IMR-90 (cell line): ENCODE measurements around the gene SLC2A8. TPM values are rescaled to one million over a fixed set of nuclear protein-coding genes. Genes with fewer than 3 reads are reported as not detected.

Experiments used
- ATAC-seq: fragments of 200-7000 bp; cut with Tn5 transposase; 2 replicates; pipeline ENCODE4 v1.9.1; 2020; ENCODE audit warnings: low read depth, mild to moderate bottlenecking, moderate library complexity
- BruUV-seq: library from RNA; stranded (reverse); fragments of 400-500 nt; replicated peaks from 2 replicates; lab custom pipeline; 2021; lab: Mats Ljungman, UMichigan
- CTCF ChIA-PET: fragments of 300-600 bp; formaldehyde crosslinking; extraction: SDS; loops from one replicate; lab custom pipeline; 2021; ENCODE audit warnings: antibody characterized with exemption; lab: Yijun Ruan, JAX
- POLR2A ChIA-PET: fragments of 300-600 bp; sonication (Branson Sonifier 250); formaldehyde crosslinking; loops from one replicate; lab custom pipeline; 2022; ENCODE audit warnings: antibody characterized with exemption; ENCODE audit not compliant: unreplicated experiment; lab: Charles Lee
- DNase-seq: peaks from one replicate; pipeline ENCODE4 v3.0.0; 2013
- H2AFZ ChIP-seq: replicated peaks from 2 replicates; pipeline ENCODE3; 2013; ENCODE audit warnings: low read length, mild to moderate bottlenecking; ENCODE audit not compliant: poor library complexity
- H2AK5ac ChIP-seq: 2 replicates; pipeline ENCODE4 v1.6.1; 2013; ENCODE audit warnings: low read depth, low read length, inconsistent platforms
- H2AK9ac ChIP-seq: replicated peaks from 2 replicates; pipeline ENCODE3; 2013; ENCODE audit warnings: mild to moderate bottlenecking, low read depth, low read length, moderate library complexity; ENCODE audit not compliant: poor library complexity
- H2BK120ac ChIP-seq: 2 replicates; pipeline ENCODE4 v1.6.1; 2013; ENCODE audit warnings: low read depth, low read length, inconsistent platforms
- H2BK15ac ChIP-seq: 3 replicates; pipeline ENCODE4 v1.6.1; 2013; ENCODE audit warnings: low read depth, low read length, inconsistent platforms
- H2BK20ac ChIP-seq: 2 replicates; pipeline ENCODE4 v1.6.1; 2013; ENCODE audit warnings: low read depth, mild to moderate bottlenecking, inconsistent platforms, low read length, moderate library complexity
- H2BK5ac ChIP-seq: 2 replicates; pipeline ENCODE4 v1.6.1; 2013; ENCODE audit warnings: mild to moderate bottlenecking, low read depth, low read length, inconsistent platforms; ENCODE audit not compliant: poor library complexity, severe bottlenecking
- H3K14ac ChIP-seq: replicated peaks from 2 replicates; pipeline ENCODE4 v1.6.1; 2013; ENCODE audit warnings: low read depth, low read length, inconsistent platforms
- H3K18ac ChIP-seq: 2 replicates; pipeline ENCODE4 v1.6.1; 2013; ENCODE audit warnings: low read depth, low read length, control low read depth
- H3K23ac ChIP-seq: 2 replicates; pipeline ENCODE4 v1.6.1; 2013; ENCODE audit warnings: low read depth, low read length, inconsistent platforms
- H3K27ac ChIP-seq: 2 replicates; pipeline ENCODE4 v1.5.1; 2013; ENCODE audit warnings: mild to moderate bottlenecking, control low read depth, low read length; ENCODE audit not compliant: insufficient read depth
- H3K27me3 ChIP-seq: 2 replicates; pipeline ENCODE4 v1.6.1; 2013; ENCODE audit warnings: low read length; ENCODE audit not compliant: control insufficient read depth, insufficient read depth
- H3K36me3 ChIP-seq: 2 replicates; pipeline ENCODE4 v1.6.1; 2013; ENCODE audit warnings: low read length, mixed read lengths; ENCODE audit not compliant: control insufficient read depth, insufficient read depth
- H3K4ac ChIP-seq: 2 replicates; pipeline ENCODE4 v1.6.1; 2013; ENCODE audit warnings: low read depth, low read length, inconsistent platforms
- H3K4me1 ChIP-seq: 2 replicates; pipeline ENCODE4 v1.6.1; 2013; ENCODE audit warnings: low read length, mixed read lengths; ENCODE audit not compliant: control insufficient read depth, insufficient read depth
- H3K4me2 ChIP-seq: 2 replicates; pipeline ENCODE4 v1.6.1; 2013; ENCODE audit warnings: low read depth, mild to moderate bottlenecking, control low read depth, low read length, moderate library complexity
- H3K4me3 ChIP-seq: 2 replicates; pipeline ENCODE4 v1.5.1; 2013; ENCODE audit warnings: low read depth, mild to moderate bottlenecking, control low read depth, low read length, moderate library complexity; ENCODE audit not compliant: insufficient read depth
- H3K56ac ChIP-seq: 2 replicates; pipeline ENCODE4 v1.6.1; 2013; ENCODE audit warnings: low read length, inconsistent platforms; ENCODE audit not compliant: insufficient read depth; ENCODE audit errors: extremely low read depth
- H3K79me1 ChIP-seq, 2 experiments: 2 replicates each; pipeline ENCODE4 v1.6.1; 2013; ENCODE audit warnings: low read length in 2 of 2, inconsistent platforms in 1 of 2, low read depth in 1 of 2
- H3K9ac ChIP-seq: 2 replicates; pipeline ENCODE4 v1.6.1; 2013; ENCODE audit warnings: low read depth, low read length, control low read depth
- H3K9me1 ChIP-seq: 2 replicates; pipeline ENCODE4 v1.6.1; 2013; ENCODE audit warnings: low read length, inconsistent platforms; ENCODE audit not compliant: insufficient read depth
- H3K9me3 ChIP-seq: 2 replicates; pipeline ENCODE4 v1.6.1; 2013; ENCODE audit warnings: low read length; ENCODE audit not compliant: control insufficient read depth, insufficient read depth
- H4K20me1 ChIP-seq: 2 replicates; pipeline ENCODE4 v1.6.1; 2013; ENCODE audit warnings: low read length, inconsistent platforms; ENCODE audit not compliant: insufficient read depth
- H4K5ac ChIP-seq: 2 replicates; pipeline ENCODE4 v1.6.1; 2013; ENCODE audit warnings: mild to moderate bottlenecking, low read depth, low read length, control low read depth
- H4K8ac ChIP-seq, 2 experiments: 2 replicates each; pipeline ENCODE4 v1.6.1; 2013; ENCODE audit warnings: low read depth in 2 of 2, low read length in 2 of 2, control low read depth in 1 of 2, inconsistent platforms in 1 of 2
- H4K91ac ChIP-seq: 2 replicates; pipeline ENCODE4 v1.6.1; 2013; ENCODE audit warnings: low read depth, low read length, inconsistent platforms; ENCODE audit not compliant: insufficient read depth
- CHD1 ChIP-seq: IDR thresholded peaks from 2 replicates; pipeline ENCODE4 v1.6.1; 2012; ENCODE audit warnings: low read depth, low read length, improper control_type of control experiment
- CTCF ChIP-seq: conservative IDR thresholded peaks from 2 replicates; pipeline ENCODE4 v1.5.1; 2012; ENCODE audit warnings: mild to moderate bottlenecking, low read depth, low read length, improper control_type of control experiment
- ELK1 ChIP-seq: fragments of 150-350 bp; IDR thresholded peaks from 2 replicates; pipeline ENCODE4 v1.6.1; 2016; ENCODE audit warnings: low read depth, mild to moderate bottlenecking, low read length, moderate library complexity, borderline replicate concordance
- MAFK ChIP-seq: IDR thresholded peaks from 2 replicates; pipeline ENCODE4 v1.6.1; 2012; ENCODE audit warnings: low read depth, low read length, improper control_type of control experiment
- RAD21 ChIP-seq: IDR thresholded peaks from 2 replicates; pipeline ENCODE4 v1.6.1; 2012; ENCODE audit warnings: low read length, improper control_type of control experiment
- SMC3 ChIP-seq: fragments of 150-350 bp; IDR thresholded peaks from 2 replicates; pipeline ENCODE4 v1.6.1; 2016; ENCODE audit warnings: low read depth, mild to moderate bottlenecking, antibody characterized with exemption, low read length, moderate library complexity
- whole genome bisulfite sequencing, 2 experiments: methylation state at CpG; one replicate each; pipeline versions ENCODE4 v1.1.5 to v1.1.7; 2013; ENCODE audit warnings: missing lambda C conversion rate in 2 of 2; ENCODE audit not compliant: insufficient read length in 1 of 2; ENCODE audit errors: extremely low coverage in 2 of 2; 5-methylcytosine and 5-hydroxymethylcytosine counted together
- dilution Hi-C: fragments of 300-500 bp; cut with HindIII; formaldehyde crosslinking; loops from one replicate; pipeline ENCODE4 v1.14.3; 2018; ENCODE audit warnings: low sequenced_read_pairs; ENCODE audit not compliant: unreplicated experiment
- in situ Hi-C: fragments of 300-500 bp; cut with MboI; formaldehyde crosslinking; loops from 3 replicates; pipeline ENCODE4 v1.14.3; 2019; ENCODE audit warnings: low sequenced_read_pairs, inconsistent platforms, mixed read lengths
- intact Hi-C: fragments of 100-400 bp; cut with micrococcal nuclease; formaldehyde crosslinking; loops from 2 replicates; pipeline ENCODE4 v1.10.0; 2022
- polyA plus RNA-seq, 3 experiments: library from polyadenylated mRNA; depleted of rRNA; stranded (reverse); fragments of >200 nt; gene quantifications; 2 replicates each; pipeline ENCODE4 v1.2.3, GENCODE V29; 2012; ENCODE audit warnings: low replicate concordance in 1 of 3
- total RNA-seq: library from RNA; depleted of rRNA; stranded (reverse); fragments of >200 nt; gene quantifications from 2 replicates; pipeline ENCODE4 v1.2.3, GENCODE V29; 2012

SLC2A8 gene
- total and polyA plus RNA-seq, 2 of the 4 experiments (the other 2 are of a cell fraction), result 9.0 to 12.0 TPM

DNA sequence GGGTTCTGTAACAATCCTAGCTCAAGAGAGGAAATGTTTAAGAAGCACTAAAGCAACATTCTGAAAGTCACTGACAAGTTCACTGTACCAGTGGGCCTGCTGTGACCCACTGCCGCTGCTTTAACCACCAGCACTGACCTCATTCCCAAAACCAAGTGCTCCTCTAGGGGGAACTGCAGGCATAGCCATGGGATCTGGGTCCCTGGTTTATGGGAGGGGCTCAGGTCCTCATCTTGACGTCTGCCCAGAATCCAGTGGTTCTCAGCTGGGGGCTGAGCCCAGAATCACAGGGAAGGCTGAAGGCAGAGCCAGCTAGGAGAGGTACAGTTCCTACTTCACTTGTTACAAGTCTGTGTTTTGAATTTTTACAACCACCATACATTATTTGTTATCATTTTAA is 36.1 kb upstream of the SLC2A8 start:
- H2AFZ ChIP-seq, result no peak overlapping the region
- no peak overlapping the region for H3K56ac ChIP-seq
- no peak overlapping the region for H2BK15ac ChIP-seq
- no peak overlapping the region for H4K91ac ChIP-seq
- H4K8ac ChIP-seq, result no peak overlapping the region
- H3K4ac ChIP-seq, result no peak overlapping the region
- TF ChIP-seq MAFK (no peak), ELK1 (no peak), RAD21 (peak; percentile 50), SMC3 (peak; percentile 25; the same call in 1 of the 2 replicates), CTCF (peak; percentile 37), CHD1 (no peak)
- DNase-seq (peak; percentile 20), ATAC-seq (peak; percentile 82)
- BruUV-seq, result no TSS peak
- no peak overlapping the region for H3K4me2 ChIP-seq
- CTCF ChIA-PET, result no interaction called here
- H2AK9ac ChIP-seq, result peak overlapping the region; percentile 62
- H3K9ac ChIP-seq, result no peak overlapping the region
- POLR2A ChIA-PET, result no interaction called here
- H3K9me3 ChIP-seq, result no peaks in the 10 kb centered on the region
- dilution Hi-C loops, result no loop called here
- H3K9me1 ChIP-seq, result no peaks in the 10 kb centered on the region
- H2BK5ac ChIP-seq, result no peak overlapping the region
- no peak overlapping the region for H2AK5ac ChIP-seq
- no peaks in the 10 kb centered on the region for H4K20me1 ChIP-seq
- H3K27me3 ChIP-seq, result no peaks in the 10 kb centered on the region; the same call in 1 of the 2 replicates
- H3K27ac ChIP-seq, result no peak overlapping the region
- H2BK20ac ChIP-seq, result no peak overlapping the region
- no peak overlapping the region for H4K5ac ChIP-seq
- no peak overlapping the region for H3K14ac ChIP-seq
- in situ Hi-C loops, result no loop called here
- no peaks in the 10 kb centered on the region for H3K4me1 ChIP-seq
- H3K36me3 ChIP-seq, result no peaks in the 10 kb centered on the region; the same call in 1 of the 2 replicates
- WGBS, 2 experiments, result no CpG with 5 or more reads among the region's 2 CpGs
- intact Hi-C loops, result no loop called here
- no peaks in the 10 kb centered on the region for H3K79me1 ChIP-seq
- H3K18ac ChIP-seq, result no peak overlapping the region
- no peak overlapping the region for H3K23ac ChIP-seq
- H3K4me3 ChIP-seq, result no peak overlapping the region
- no peak overlapping the region for H2BK120ac ChIP-seq
